Dendritic cell treated with granulocyte-macrophage colony-stimulating factor and Interleukin-4, amounts not matched to agents 40 ng/mL and 50 ng/mL, for 4 days (primary cell): ENCODE data around the gene NT5DC4.
"Not testable (repeated sequence)": the region's sequence is repeated elsewhere in the genome, so short reads cannot be mapped to it uniquely, and the experiment has no call there.

Source experiments
- H3K27ac Mint-ChIP-seq: one replicate; pipeline ENCODE4 v1.8.0; 2022; ENCODE audit warnings: mild to moderate bottlenecking, mixed read lengths
- H3K27me3 Mint-ChIP-seq: one replicate; pipeline ENCODE4 v1.8.0; 2022; ENCODE audit warnings: mild to moderate bottlenecking, mixed read lengths
- H3K36me3 Mint-ChIP-seq: one replicate; pipeline ENCODE4 v1.8.0; 2022; ENCODE audit warnings: low read depth, mixed read lengths
- H3K4me1 Mint-ChIP-seq: one replicate; pipeline ENCODE4 v1.8.0; 2022; ENCODE audit warnings: low read depth, mixed read lengths
- H3K4me3 Mint-ChIP-seq: one replicate; pipeline ENCODE4 v1.8.0; 2022; ENCODE audit warnings: mild to moderate bottlenecking, moderate library complexity, mixed read lengths
- H3K9me3 Mint-ChIP-seq: one replicate; pipeline ENCODE4 v1.8.0; 2022; ENCODE audit warnings: mixed read lengths
- intact Hi-C: fragments of 100-400 bp; cut with micrococcal nuclease; formaldehyde crosslinking; loops from one replicate; pipeline ENCODE4 v1.15.0; 2022

The NT5DC4 gene

DNA sequence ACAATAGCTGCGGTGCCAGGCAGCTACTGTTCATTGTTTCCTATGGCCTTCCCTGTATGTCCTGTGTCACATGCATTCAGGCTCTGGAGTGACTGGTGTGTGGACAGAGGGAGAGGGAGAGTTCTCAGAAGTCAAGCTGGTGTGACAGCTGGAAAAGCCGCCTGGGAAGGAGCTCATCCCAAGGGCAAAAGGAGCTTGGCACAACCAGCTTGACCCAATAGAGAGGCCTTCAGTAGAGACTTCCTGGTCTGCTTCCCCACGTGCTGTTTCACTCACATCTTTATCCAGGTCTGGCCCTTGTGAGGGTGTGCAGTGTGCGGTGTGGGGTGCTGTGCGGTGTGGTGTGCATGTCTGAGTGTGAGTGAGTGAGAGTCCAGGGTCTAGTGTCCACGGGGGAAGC is 11.1 kb upstream of the NT5DC4 start:
- intact Hi-C loops: loop anchor here (2.0 kb wide), 1 partner anchor 17 kb away; no protein-coding TSS in a partner anchor

GRCh38 chr2:112710956-112711750 is 9.7 kb upstream of the NT5DC4 start:
- H3K4me1 Mint-ChIP-seq: peaks cover 78% of the 10 kb centered on the region
- intact Hi-C loops: no loop called here
- no peaks in the 10 kb centered on the region for H3K9me3 Mint-ChIP-seq
- no peaks in the 10 kb centered on the region for H3K27me3 Mint-ChIP-seq
- peaks cover 3% of the 10 kb centered on the region for H3K36me3 Mint-ChIP-seq
- H3K27ac Mint-ChIP-seq: peak overlapping the region; percentile 73
- H3K4me3 Mint-ChIP-seq: peak overlapping the region; percentile 33

More for the DNA sequence above, 11.1 kb upstream of the NT5DC4 start:
- H3K36me3 Mint-ChIP-seq: peaks cover 4% of the 10 kb centered on the region
- H3K9me3 Mint-ChIP-seq: no peaks in the 10 kb centered on the region
- H3K4me3 Mint-ChIP-seq: no peak overlapping the region
- H3K4me1 Mint-ChIP-seq: peaks cover 90% of the 10 kb centered on the region
- H3K27ac Mint-ChIP-seq: peak overlapping the region; percentile 86
- H3K27me3 Mint-ChIP-seq: no peaks in the 10 kb centered on the region

- H3K4me1 Mint-ChIP-seq: peaks cover 66% of the 10 kb centered on the region
- intact Hi-C loops: no loop called here
- no peaks in the 10 kb centered on the region for H3K36me3 Mint-ChIP-seq
- H3K9me3 Mint-ChIP-seq: no peaks in the 10 kb centered on the region
- H3K27ac Mint-ChIP-seq: peak overlapping the region; percentile 68
- no peaks in the 10 kb centered on the region for H3K27me3 Mint-ChIP-seq
- no peak overlapping the region for H3K4me3 Mint-ChIP-seq
These were observed 8.4 kb upstream of the NT5DC4 start for GRCh38 chr2:112712465-112712864.

DNA sequence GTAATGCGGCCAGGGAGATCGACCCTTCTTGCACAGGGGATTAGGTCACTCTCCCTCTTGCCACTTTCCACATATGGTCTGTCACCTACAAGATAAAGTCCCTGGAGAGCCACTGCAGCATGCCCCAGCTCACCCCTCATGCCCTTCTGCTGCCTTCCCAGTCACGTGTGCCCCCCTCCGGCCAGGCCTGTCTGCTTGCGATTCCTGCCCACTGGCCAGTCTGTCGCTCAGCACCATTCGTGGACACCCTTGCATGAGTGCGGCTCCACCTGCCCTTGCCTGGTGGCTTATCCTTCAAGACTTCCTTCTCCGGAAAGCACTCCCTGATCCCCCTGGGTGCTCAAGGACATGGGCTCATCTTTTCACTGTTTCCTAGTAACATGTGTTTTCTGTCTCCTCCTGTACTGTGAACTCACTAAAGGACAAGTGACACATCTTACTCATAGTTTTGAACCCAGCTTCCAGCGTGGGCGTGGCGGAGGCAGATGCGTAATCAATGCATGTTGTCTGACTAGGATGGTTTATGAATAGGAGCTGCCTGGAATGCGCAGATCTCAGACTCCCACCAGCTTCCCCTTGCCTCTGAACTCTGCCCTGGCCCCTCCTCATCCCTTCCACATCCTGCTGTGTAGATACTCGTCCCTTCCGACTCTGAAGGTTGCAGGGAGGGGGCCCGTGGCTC is 7.8 kb upstream of the NT5DC4 start:
- no peaks in the 10 kb centered on the region for H3K9me3 Mint-ChIP-seq
- intact Hi-C loops: no loop called here
- no peaks in the 10 kb centered on the region for H3K27me3 Mint-ChIP-seq
- H3K4me3 Mint-ChIP-seq: no peak overlapping the region
- no peaks in the 10 kb centered on the region for H3K36me3 Mint-ChIP-seq
- H3K27ac Mint-ChIP-seq: peak overlapping the region; percentile 68
- peaks cover 60% of the 10 kb centered on the region for H3K4me1 Mint-ChIP-seq

DNA sequence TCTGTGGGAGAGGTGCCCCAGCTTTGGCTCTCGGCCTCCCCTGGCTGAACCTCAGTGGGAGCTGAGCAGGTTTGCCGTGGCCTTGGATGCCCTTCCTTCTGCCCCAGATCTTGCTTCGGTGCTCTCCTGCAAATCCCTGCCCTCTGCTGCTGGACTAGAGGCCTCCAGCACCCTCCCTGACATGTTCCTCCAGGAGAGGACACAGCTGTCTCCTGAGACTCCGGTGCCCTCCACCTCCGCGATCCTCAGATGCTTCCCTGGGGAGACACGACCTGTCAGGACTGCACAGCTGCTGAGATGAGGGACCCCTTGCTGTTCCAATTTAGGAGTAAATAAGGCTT is 7.3 kb upstream of the NT5DC4 start:
- H3K4me3 Mint-ChIP-seq: no peak overlapping the region
- H3K36me3 Mint-ChIP-seq: no peaks in the 10 kb centered on the region
- H3K27ac Mint-ChIP-seq: peak overlapping the region; percentile 68
- intact Hi-C loops: no loop called here
- no peaks in the 10 kb centered on the region for H3K9me3 Mint-ChIP-seq
- H3K27me3 Mint-ChIP-seq: no peaks in the 10 kb centered on the region
- H3K4me1 Mint-ChIP-seq: peaks cover 57% of the 10 kb centered on the region

GRCh38 chr2:112713926-112714325 is 6.9 kb upstream of the NT5DC4 start:
- Mint-ChIP-seq H3K4me3 (no peak overlapping the region), H3K9me3 (no peaks in the 10 kb centered on the region), H3K4me1 (peaks cover 58% of the 10 kb centered on the region), H3K27me3 (no peaks in the 10 kb centered on the region), H3K36me3 (no peaks in the 10 kb centered on the region), H3K27ac (peak overlapping the region; percentile 68)
- intact Hi-C loops: no loop called here

DNA sequence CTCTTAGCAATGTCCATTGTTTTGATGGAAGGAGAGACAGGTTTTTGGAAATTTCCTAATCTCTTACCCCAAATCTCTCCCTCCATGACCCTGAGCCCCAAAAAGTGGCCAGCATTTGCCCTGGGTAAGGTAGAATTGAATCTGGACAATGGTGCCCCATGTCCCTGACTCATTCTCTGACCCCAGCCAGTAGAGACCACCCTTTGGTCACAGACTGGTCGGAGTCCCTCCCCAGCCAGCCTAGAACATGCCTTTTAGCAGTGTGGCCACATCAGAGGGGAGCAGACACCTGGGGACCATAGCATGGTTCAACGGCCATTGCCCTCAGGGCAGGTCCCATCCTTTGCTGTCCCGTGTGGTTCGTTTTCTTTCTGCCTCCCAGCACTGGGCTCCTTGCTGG is 6.5 kb upstream of the NT5DC4 start:
- Mint-ChIP-seq H3K27me3 (no peaks in the 10 kb centered on the region), H3K27ac (peak overlapping the region; percentile 2), H3K9me3 (no peaks in the 10 kb centered on the region), H3K36me3 (no peaks in the 10 kb centered on the region), H3K4me3 (no peak overlapping the region), H3K4me1 (peaks cover 55% of the 10 kb centered on the region)
- intact Hi-C loops: no loop called here

DNA sequence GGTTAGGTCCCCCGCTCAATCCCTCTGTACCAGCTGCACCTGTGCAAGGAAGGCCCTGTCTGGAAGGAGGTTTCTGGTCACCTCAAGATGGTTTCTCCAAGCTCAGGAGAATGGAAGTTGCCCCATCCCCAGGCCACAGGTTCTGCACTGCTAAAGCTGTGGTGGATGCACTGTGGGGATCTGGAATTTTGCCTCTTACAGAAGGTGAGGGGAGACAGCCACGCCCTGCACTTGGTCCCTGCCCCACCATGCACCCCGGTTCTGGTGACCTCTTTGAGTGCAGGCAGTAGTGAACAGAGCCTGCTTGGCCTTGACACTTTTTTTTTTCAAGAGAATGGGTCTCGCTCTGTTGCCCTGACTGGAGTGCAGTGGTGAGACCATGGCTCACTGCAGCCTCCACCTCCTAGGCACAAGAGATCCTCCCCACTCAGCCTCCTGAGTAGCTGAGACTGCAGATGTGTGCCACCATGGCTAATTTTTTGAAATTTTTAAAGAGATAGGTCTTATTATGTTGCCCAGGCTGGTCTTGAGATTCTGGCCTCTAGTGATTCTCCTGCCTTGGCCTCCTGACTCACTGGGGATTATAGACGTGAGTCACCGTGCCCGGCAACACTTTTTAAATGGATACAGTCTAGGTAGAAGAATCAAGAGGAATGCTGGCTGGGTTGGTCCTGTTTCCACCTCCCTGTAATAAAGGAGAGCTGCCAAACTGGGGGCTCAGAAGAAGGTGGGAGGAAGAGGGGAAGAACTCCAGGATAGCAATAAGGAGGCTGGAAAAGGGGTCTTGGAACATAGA is 5.8 kb upstream of the NT5DC4 start:
- Mint-ChIP-seq H3K27me3 (no peaks in the 10 kb centered on the region), H3K36me3 (no peaks in the 10 kb centered on the region), H3K27ac (peak overlapping the region; percentile 2), H3K4me1 (peaks cover 52% of the 10 kb centered on the region), H3K9me3 (no peaks in the 10 kb centered on the region), H3K4me3 (no peak overlapping the region)
- intact Hi-C loops: no loop called here

DNA sequence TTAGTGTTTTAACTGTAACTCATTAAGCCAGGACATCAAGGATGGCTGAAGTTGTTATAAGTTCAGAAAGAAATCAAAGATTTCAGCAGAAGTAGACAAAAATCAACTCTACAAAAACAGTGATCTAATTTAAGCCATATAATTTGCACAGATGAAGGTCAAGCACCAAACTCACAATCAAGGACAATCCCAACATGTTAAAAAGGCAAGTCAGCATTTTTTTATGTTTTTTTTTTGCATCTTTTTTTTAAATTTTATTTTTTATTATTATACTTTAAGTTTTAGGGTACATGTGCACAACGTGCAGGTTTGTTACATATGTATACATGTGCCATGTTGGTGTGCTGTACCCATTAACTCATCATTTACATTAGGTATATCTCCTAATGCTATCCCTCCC is 4.7 kb upstream of the NT5DC4 start:
- intact Hi-C loops, H3K27ac Mint-ChIP-seq, H3K27me3 Mint-ChIP-seq, H3K9me3 Mint-ChIP-seq, H3K4me3 Mint-ChIP-seq, H3K36me3 Mint-ChIP-seq: not testable (repeated sequence)
- H3K4me1 Mint-ChIP-seq: peaks cover 52% of the 10 kb centered on the region

DNA sequence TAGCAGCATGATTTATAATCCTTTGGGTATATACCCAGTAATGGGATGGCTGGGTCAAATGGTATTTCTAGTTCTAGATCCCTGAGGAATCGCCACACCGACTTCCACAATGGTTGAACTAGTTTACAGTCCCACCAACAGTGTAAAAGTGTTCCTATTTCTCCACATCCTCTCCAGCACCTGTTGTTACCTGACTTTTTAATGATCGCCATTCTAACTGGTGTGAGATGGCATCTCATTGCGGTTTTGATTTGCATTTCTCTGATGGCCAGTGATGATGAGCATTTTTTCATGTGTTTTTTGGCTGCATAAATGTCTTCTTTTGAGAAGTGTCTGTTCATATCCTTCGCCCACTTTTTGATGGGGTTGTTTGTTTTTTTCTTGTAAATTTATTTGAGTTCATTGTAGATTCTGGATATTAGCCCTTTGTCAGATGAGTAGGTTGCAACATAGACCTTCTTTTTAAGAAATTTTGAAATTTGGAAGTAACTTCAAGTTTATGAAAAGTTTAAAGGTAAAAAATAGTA is 3.9 kb upstream of the NT5DC4 start:
- H3K9me3 Mint-ChIP-seq, intact Hi-C loops: not testable (repeated sequence)

GRCh38 chr2:112718863-112719370 is 1.9 kb upstream of the NT5DC4 start:
- H3K27me3 Mint-ChIP-seq: no peaks in the 10 kb centered on the region
- H3K36me3 Mint-ChIP-seq: no peaks in the 10 kb centered on the region
- no peak overlapping the region for H3K4me3 Mint-ChIP-seq
- peak overlapping the region; percentile 8 for H3K27ac Mint-ChIP-seq
- intact Hi-C loops: no loop called here
- peaks cover 56% of the 10 kb centered on the region for H3K4me1 Mint-ChIP-seq
- H3K9me3 Mint-ChIP-seq: no peaks in the 10 kb centered on the region

More for the DNA sequence above, 3.9 kb upstream of the NT5DC4 start:
- H3K36me3 Mint-ChIP-seq, H3K4me3 Mint-ChIP-seq, H3K27me3 Mint-ChIP-seq, H3K27ac Mint-ChIP-seq: not testable (repeated sequence)
- H3K4me1 Mint-ChIP-seq: peaks cover 55% of the 10 kb centered on the region

DNA sequence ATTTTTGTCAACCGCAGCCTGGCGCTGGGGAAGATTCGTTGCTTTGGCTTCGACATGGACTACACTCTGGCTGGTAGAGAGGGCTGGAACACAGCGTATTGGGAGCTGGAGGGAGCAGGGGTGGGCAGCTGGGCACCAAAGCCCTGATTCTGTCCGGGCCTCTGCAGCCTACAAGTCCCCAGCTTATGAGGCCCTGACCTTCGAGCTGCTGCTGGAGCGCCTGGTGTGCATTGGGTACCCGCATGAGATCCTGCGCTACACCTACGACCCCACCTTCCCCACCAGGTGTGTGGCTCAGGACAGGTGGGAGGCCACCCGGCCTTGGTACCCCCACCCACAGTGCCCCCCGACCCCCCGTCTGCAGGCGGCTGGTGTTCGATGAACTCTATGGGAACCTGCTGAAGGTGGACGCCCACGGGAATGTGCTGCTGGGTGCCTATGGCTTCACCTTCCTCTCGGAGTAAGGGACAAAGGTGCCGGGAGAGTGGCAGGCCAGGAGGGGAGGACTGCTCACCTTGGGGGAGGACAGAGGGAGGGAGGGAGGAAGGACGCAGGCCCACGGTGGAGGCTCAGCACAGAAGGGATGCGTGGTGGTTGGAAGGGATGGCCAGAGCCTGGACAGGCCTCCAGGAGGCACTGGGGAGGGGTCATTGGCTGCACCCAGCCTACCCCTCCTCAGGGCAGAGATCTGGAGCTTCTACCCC is 1.2 kb downstream of the NT5DC4 start:
- Mint-ChIP-seq H3K9me3 (no peaks in the 10 kb centered on the region), H3K27ac (peak overlapping the region; percentile 81), H3K27me3 (no peaks in the 10 kb centered on the region), H3K36me3 (no peaks in the 10 kb centered on the region), H3K4me3 (no peak overlapping the region), H3K4me1 (peaks cover 76% of the 10 kb centered on the region)
- intact Hi-C loops: no loop called here

DNA sequence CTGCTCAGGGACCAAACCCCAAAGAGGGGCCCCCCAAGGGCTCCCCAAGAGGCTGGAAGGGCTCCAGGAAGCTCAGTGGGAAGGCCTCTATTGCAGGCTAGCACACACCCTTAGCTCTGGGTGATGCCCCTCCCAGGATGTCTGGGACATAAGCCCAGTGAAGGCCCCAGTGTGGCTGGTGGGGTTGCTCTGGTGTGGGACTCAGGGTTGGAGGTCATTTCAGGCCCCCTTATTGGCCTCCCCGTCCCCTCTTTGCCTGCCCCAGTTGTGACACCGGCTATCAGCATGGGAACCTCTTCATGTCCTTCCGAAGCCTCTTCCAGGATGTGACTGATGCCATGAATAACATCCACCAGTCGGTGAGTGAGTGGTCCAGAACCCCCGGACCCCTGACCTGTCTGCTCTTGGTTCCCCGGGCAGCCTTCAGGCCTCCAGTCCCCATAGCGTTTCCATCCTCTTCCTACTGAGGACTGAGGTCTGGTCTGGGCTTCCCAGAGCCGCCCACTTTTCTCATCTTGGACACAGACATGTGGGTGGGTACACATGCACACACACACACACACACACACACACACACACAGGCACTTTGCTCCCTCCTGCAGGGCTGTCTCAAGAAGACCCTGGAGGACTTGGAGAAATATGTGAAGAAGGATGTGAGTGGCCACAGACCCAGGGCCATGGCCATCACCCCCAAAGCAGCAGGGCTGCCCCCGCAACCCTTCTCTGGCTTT is 2.2 kb downstream of the NT5DC4 start:
- Mint-ChIP-seq H3K9me3 (no peaks in the 10 kb centered on the region), H3K27ac (peak overlapping the region; percentile 81), H3K4me3 (no peak overlapping the region), H3K36me3 (no peaks in the 10 kb centered on the region), H3K27me3 (no peaks in the 10 kb centered on the region), H3K4me1 (peaks cover 79% of the 10 kb centered on the region)
- intact Hi-C loops: no loop called here
